ENCODE results near the gene C3orf49. TPM values are rescaled to one million over a fixed set of nuclear protein-coding genes. Genes with fewer than 3 reads are reported as not detected.

Gene C3orf49
- total RNA-seq, 1 experiment from 2014 or later: not detected

DNA sequence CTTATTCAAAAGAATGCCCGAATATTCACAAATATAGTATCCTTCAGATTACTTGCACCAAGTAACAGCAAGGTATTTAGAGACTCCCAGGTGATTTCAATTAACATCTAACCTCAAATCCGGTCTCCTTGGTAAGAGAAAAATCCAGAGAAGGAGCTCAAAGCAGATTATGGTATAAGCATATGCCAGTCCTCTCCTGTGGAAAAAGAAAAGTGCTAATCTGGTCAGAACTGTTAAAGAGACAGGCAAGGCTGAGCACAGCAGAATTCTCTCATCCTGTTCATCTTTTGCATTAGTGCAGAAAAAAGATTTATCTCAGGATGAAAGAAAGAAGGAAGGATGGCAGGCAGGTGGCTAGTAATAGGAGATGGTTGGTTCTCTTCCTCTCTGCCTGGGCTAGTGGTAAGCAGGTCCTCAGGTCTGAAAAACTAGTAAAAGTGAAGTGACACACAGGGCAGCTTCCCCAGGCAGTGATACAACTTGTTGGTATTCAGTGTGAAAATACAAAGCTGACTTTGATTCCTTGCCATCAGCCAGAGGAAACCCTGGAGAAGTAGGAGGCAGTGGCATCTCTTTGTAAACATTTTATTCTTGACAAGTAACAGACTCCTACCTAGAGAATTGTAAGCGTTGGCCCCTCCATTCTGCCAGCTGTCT lies 58.8 kb downstream of the C3orf49 start:
- H3K4me3 ChIP-seq: no peak overlapping the region
- no peak for DNase-seq (ENCODE audit: low read depth in 1 of 2, low spot score in 2 of 2)

GRCh38 chr3:63878394-63879060 lies 59.4 kb downstream of the C3orf49 start:
- peaks cover 7% of the 10 kb centered on the region; the same call in 1 of the 2 replicates for H3K4me1 ChIP-seq (replicated peaks)
- H3K27me3 ChIP-seq (replicated peaks): no peaks in the 10 kb centered on the region
- no peak for DNase-seq (ENCODE audit: low read depth in 1 of 2, low spot score in 2 of 2)
- no peaks in the 10 kb centered on the region for H3K36me3 ChIP-seq
- H3K9me3 ChIP-seq (replicated peaks): no peaks in the 10 kb centered on the region
- no peak overlapping the region for H3K27ac ChIP-seq
- H3K4me3 ChIP-seq: no peak overlapping the region

More for the DNA sequence above, 58.8 kb downstream of the C3orf49 start:
- no peaks in the 10 kb centered on the region for H3K27me3 ChIP-seq (replicated peaks)
- H3K36me3 ChIP-seq: no peaks in the 10 kb centered on the region
- no peak overlapping the region for H3K27ac ChIP-seq
- peaks cover 7% of the 10 kb centered on the region; the same call in 1 of the 2 replicates for H3K4me1 ChIP-seq (replicated peaks)
- no peaks in the 10 kb centered on the region for H3K9me3 ChIP-seq (replicated peaks)

- no peak for DNase-seq (ENCODE audit: low read depth in 1 of 2, low spot score in 2 of 2)
- peaks cover 6% of the 10 kb centered on the region; the same call in 1 of the 2 replicates for H3K4me1 ChIP-seq (replicated peaks)
Observed at GRCh38 chr3:63880653-63881052, 61.6 kb downstream of the C3orf49 start.

GRCh38 chr3:63886858-63887257 lies 67.8 kb downstream of the C3orf49 start:
- Histone ChIP-seq H3K27ac (no peak overlapping the region), H3K36me3 (0 out of 2 replicates have a peak, but pooled peaks cover 5% of the 10 kb centered on the region), H3K9me3 (replicated peaks) (no peaks in the 10 kb centered on the region), H3K4me1 (replicated peaks) (no peaks in the 10 kb centered on the region), H3K27me3 (replicated peaks) (no peaks in the 10 kb centered on the region), H3K4me3 (no peak overlapping the region)
- no peak for DNase-seq (ENCODE audit: low read depth in 1 of 2, low spot score in 2 of 2)

More at GRCh38 chr3:63880653-63881052, 61.6 kb downstream of the C3orf49 start:
- Histone ChIP-seq H3K27ac (no peak overlapping the region), H3K9me3 (replicated peaks) (no peaks in the 10 kb centered on the region), H3K27me3 (replicated peaks) (no peaks in the 10 kb centered on the region), H3K36me3 (0 out of 2 replicates have a peak, but pooled peaks cover 3% of the 10 kb centered on the region), H3K4me3 (no peak overlapping the region)

DNA sequence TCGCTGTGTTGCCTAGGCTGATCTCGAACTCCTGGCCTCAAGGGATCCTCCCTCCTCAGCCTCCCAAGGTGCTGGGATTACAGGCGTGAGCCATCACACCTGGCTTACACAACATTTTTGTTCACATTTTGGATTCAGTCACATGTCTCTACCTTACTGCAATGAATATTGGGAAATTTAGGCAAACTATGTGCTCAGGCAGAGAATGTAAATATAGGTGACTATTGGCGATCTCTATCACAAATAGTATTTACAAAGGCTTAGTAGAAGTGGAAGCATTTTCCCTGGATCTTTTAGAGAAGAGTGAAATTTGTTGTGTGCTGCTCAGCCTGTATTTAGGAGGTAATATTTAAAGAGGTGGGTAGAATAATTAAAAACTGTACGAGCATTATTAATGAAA lies 72.4 kb downstream of the C3orf49 start:
- no peak for DNase-seq (ENCODE audit: low read depth in 1 of 2, low spot score in 2 of 2)
- H3K4me3 ChIP-seq: no peak overlapping the region
- H3K27me3 ChIP-seq (replicated peaks): no peaks in the 10 kb centered on the region
- H3K9me3 ChIP-seq (replicated peaks): no peaks in the 10 kb centered on the region
- H3K36me3 ChIP-seq: 0 out of 2 replicates have a peak, but pooled peaks cover 6% of the 10 kb centered on the region
- no peak overlapping the region for H3K27ac ChIP-seq
- H3K4me1 ChIP-seq (replicated peaks): 0 out of 2 replicates have a peak, but pooled peaks cover 3% of the 10 kb centered on the region

GRCh38 chr3:63892773-63893352 lies 73.8 kb downstream of the C3orf49 start:
- H3K4me1 ChIP-seq (replicated peaks): 0 out of 2 replicates have a peak, but pooled peaks cover 3% of the 10 kb centered on the region
- H3K36me3 ChIP-seq: 0 out of 2 replicates have a peak, but pooled peaks cover 6% of the 10 kb centered on the region
- no peak for DNase-seq (ENCODE audit: low read depth in 1 of 2, low spot score in 2 of 2)
- H3K27me3 ChIP-seq (replicated peaks): no peaks in the 10 kb centered on the region
- no peaks in the 10 kb centered on the region for H3K9me3 ChIP-seq (replicated peaks)
- H3K27ac ChIP-seq: no peak overlapping the region
- no peak overlapping the region for H3K4me3 ChIP-seq

- no peak overlapping the region for H3K27ac ChIP-seq
Observed at GRCh38 chr3:63895422-63896189, 76.5 kb downstream of the C3orf49 start.

GRCh38 chr3:63896332-63897030 lies 77.4 kb downstream of the C3orf49 start:
- Histone ChIP-seq H3K27ac (no peak overlapping the region), H3K4me1 (replicated peaks) (0 out of 2 replicates have a peak, but pooled peaks cover 3% of the 10 kb centered on the region), H3K9me3 (replicated peaks) (no peaks in the 10 kb centered on the region), H3K36me3 (peaks cover 21% of the 10 kb centered on the region), H3K27me3 (replicated peaks) (no peaks in the 10 kb centered on the region), H3K4me3 (no peak overlapping the region)
- no peak for DNase-seq (ENCODE audit: low read depth in 1 of 2, low spot score in 2 of 2)

More at GRCh38 chr3:63895422-63896189, 76.5 kb downstream of the C3orf49 start:
- H3K4me1 ChIP-seq (replicated peaks): 0 out of 2 replicates have a peak, but pooled peaks cover 3% of the 10 kb centered on the region
- no peak overlapping the region for H3K4me3 ChIP-seq
- no peaks in the 10 kb centered on the region for H3K9me3 ChIP-seq (replicated peaks)
- H3K27me3 ChIP-seq (replicated peaks): no peaks in the 10 kb centered on the region
- H3K36me3 ChIP-seq: peaks cover 20% of the 10 kb centered on the region
- no peak for DNase-seq (ENCODE audit: low read depth in 1 of 2, low spot score in 2 of 2)

Other genes starting within 250 kb of the C3orf49 start
- not detected in 2 replicates for gene SNTN, start 166.6 kb upstream of the C3orf49 start, total RNA-seq (2014; rRNA removed; shearing (Covaris generic))
- 86.2 and 140 TPM in 2 replicates for gene THOC7, start 44.5 kb downstream of the C3orf49 start, total RNA-seq (2014; rRNA removed; shearing (Covaris generic))
- 7.1 and 14.9 TPM in 2 replicates for gene ATXN7, start 44.6 kb downstream of the C3orf49 start, total RNA-seq (2014; rRNA removed; shearing (Covaris generic))
- gene SCAANT1, start 93.1 kb downstream of the C3orf49 start, total RNA-seq (2014; rRNA removed; shearing (Covaris generic)): not detected in 2 replicates
- 135 and 139 TPM in 2 replicates for gene PSMD6, start 204.2 kb downstream of the C3orf49 start, total RNA-seq (2014; rRNA removed; shearing (Covaris generic))

All from SJSA1 (cell line).